Activated CD8-positive, alpha-beta T cell treated with anti-CD3 and anti-CD28 coated beads for 36 hours (primary cell): ENCODE measurements around the gene ABCG1. TPM values are rescaled to one million over a fixed set of nuclear protein-coding genes. Genes with fewer than 3 reads are reported as not detected.

Source experiments
- ATAC-seq: fragments of 200-7000 bp; cut with Tn5 transposase; one replicate; pipeline ENCODE4 v1.10.0; 2021; ENCODE audit warnings: mild to moderate bottlenecking, moderate library complexity
- CTCF ChIA-PET: fragments of 350-600 bp; sonication (Branson Sonifier 250); formaldehyde crosslinking; loops from one replicate; lab custom pipeline; 2021; ENCODE audit warnings: antibody characterized with exemption; lab: Charles Lee
- POLR2A ChIA-PET: fragments of 350-600 bp; sonication (Branson Sonifier 250); formaldehyde crosslinking; loops from one replicate; lab custom pipeline; 2021; ENCODE audit warnings: antibody characterized with exemption; lab: Charles Lee
- DNase-seq: peaks from one replicate; pipeline ENCODE4 v3.0.0-alpha.2; 2020
- H3K27ac Mint-ChIP-seq: one replicate; pipeline ENCODE4 v1.8.0; 2021; ENCODE audit warnings: mild to moderate bottlenecking, mixed read lengths
- H3K27me3 Mint-ChIP-seq: one replicate; pipeline ENCODE4 v1.8.0; 2021; ENCODE audit warnings: mixed read lengths
- H3K36me3 Mint-ChIP-seq: one replicate; pipeline ENCODE4 v1.8.0; 2021; ENCODE audit warnings: low read depth, mixed read lengths
- H3K4me1 Mint-ChIP-seq: one replicate; pipeline ENCODE4 v1.8.0; 2021; ENCODE audit warnings: low read depth, mixed read lengths
- H3K4me3 Mint-ChIP-seq: one replicate; pipeline ENCODE4 v1.8.0; 2021; ENCODE audit warnings: mild to moderate bottlenecking, moderate library complexity, mixed read lengths
- H3K9me3 Mint-ChIP-seq: one replicate; pipeline ENCODE4 v1.8.0; 2021; ENCODE audit warnings: mixed read lengths
- CTCF ChIP-seq: fragments of 200-600 bp; IDR thresholded peaks from one replicate; pipeline ENCODE4 v1.8.0; 2022; ENCODE audit warnings: antibody characterized with exemption, mild to moderate bottlenecking
- intact Hi-C: fragments of 100-400 bp; cut with micrococcal nuclease; formaldehyde crosslinking; loops from one replicate; pipeline ENCODE4 v1.10.0; 2022
- total RNA-seq, 2 experiments: library from RNA; stranded (reverse); gene quantifications; one replicate each; pipeline ENCODE4 v1.2.3, GENCODE V29; 2021

The ABCG1 gene
- total RNA-seq, 2 experiments from 2014 or later, result 12.1 to 12.7 TPM

- intact Hi-C loops, result no loop called here
- Mint-ChIP-seq H3K27ac (no peak overlapping the region), H3K9me3 (no peaks in the 10 kb centered on the region), H3K4me3 (no peak overlapping the region), H3K36me3 (no peaks in the 10 kb centered on the region), H3K4me1 (no peaks in the 10 kb centered on the region), H3K27me3 (no peaks in the 10 kb centered on the region)
- no peak for DNase-seq
- POLR2A ChIA-PET, result no interaction called here
- CTCF ChIA-PET, result interaction anchor here (0.9 to 4.5 kb wide), 7 partner anchors 16 to 144 kb away, joined by 3 to 47 read pairs (median 7); no protein-coding TSS in a partner anchor
- ATAC-seq, result no peak
- TF ChIP-seq CTCF, result no peak
Measured at GRCh38 chr21:42311816-42312625, 93.1 kb downstream of the ABCG1 start.

GRCh38 chr21:42312626-42313104 is 93.7 kb downstream of the ABCG1 start:
- POLR2A ChIA-PET, result no interaction called here
- no peak for ATAC-seq

GRCh38 chr21:42313501-42313969 is 94.6 kb downstream of the ABCG1 start:
- POLR2A ChIA-PET, result interaction anchor here (0.8 kb wide), 1 partner anchor 11 kb away, joined by 3 read pairs; no protein-coding TSS in a partner anchor
- DNase-seq (no peak), ATAC-seq (no peak)
- Mint-ChIP-seq H3K27ac (no peak overlapping the region), H3K4me3 (no peak overlapping the region), H3K27me3 (no peaks in the 10 kb centered on the region), H3K9me3 (no peaks in the 10 kb centered on the region), H3K36me3 (no peaks in the 10 kb centered on the region), H3K4me1 (no peaks in the 10 kb centered on the region)
- CTCF ChIA-PET, result no interaction called here
- intact Hi-C loops, result no loop called here
- TF ChIP-seq CTCF, result no peak

More at GRCh38 chr21:42312626-42313104, 93.7 kb downstream of the ABCG1 start:
- no peaks in the 10 kb centered on the region for H3K4me1 Mint-ChIP-seq
- CTCF ChIA-PET, result interaction anchor here (1.2 to 4.5 kb wide), 2 partner anchors 17 to 25 kb away, joined by 3 to 47 read pairs; no protein-coding TSS in a partner anchor
- no peaks in the 10 kb centered on the region for H3K36me3 Mint-ChIP-seq
- TF ChIP-seq CTCF, result no peak
- DNase-seq, result no peak
- H3K4me3 Mint-ChIP-seq, result no peak overlapping the region
- no peak overlapping the region for H3K27ac Mint-ChIP-seq
- no peaks in the 10 kb centered on the region for H3K27me3 Mint-ChIP-seq
- intact Hi-C loops, result no loop called here
- H3K9me3 Mint-ChIP-seq, result no peaks in the 10 kb centered on the region

- POLR2A ChIA-PET, result no interaction called here
- H3K27me3 Mint-ChIP-seq, result no peaks in the 10 kb centered on the region
- no peaks in the 10 kb centered on the region for H3K36me3 Mint-ChIP-seq
- H3K4me3 Mint-ChIP-seq, result no peak overlapping the region
- no peak for TF ChIP-seq CTCF
- CTCF ChIA-PET, result no interaction called here
- intact Hi-C loops, result no loop called here
- no peak for DNase-seq
- peaks cover 5% of the 10 kb centered on the region for H3K4me1 Mint-ChIP-seq
- no peak overlapping the region for H3K27ac Mint-ChIP-seq
- ATAC-seq, result no peak
- H3K9me3 Mint-ChIP-seq, result no peaks in the 10 kb centered on the region
Measured at GRCh38 chr21:42314616-42315295, 95.8 kb downstream of the ABCG1 start.
